ENCODE data around the gene CGB2.
"Not testable (repeated sequence)": the region's sequence is repeated elsewhere in the genome, so short reads cannot be mapped to it uniquely, and the experiment has no call there.

Gene CGB2

DNA sequence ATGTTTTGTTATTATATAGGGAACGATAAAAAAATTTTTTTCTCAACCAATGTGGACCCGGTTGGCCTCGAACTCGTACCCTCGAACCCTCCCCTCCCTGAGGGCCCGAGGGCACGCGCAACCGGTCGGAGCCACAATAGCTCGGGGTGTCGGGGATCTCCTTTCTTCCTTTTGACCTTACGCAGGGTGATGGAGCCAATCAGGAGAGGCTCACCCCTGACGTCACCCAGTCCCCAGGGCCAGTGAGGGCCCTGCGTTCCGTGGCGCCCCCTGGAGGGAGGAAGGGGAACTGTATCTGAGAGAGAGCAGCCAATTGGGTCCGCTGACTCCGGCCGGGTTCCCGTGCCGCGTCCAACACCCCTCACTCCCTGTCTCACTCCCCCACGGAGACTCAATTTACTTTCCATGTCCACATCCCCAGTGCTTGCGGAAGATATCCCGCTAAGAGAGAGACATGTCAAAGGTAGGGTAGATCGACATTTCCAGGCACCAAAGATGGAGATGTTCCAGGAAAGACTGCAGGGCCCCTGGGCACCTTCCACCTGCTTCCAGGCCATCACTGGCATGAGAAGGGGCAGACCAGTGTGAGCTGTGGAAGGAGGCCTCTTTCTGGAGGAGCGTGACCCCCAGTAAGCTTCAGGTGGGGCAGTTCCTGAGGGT is at the start of gene CGB2:
CGB2 (plus strand) TSS at position 249 of the 660 bp plus-strand sequence; CDS start at position 455, 206 bp downstream.
- not testable (repeated sequence) for H3K27ac ChIP-seq

DNA sequence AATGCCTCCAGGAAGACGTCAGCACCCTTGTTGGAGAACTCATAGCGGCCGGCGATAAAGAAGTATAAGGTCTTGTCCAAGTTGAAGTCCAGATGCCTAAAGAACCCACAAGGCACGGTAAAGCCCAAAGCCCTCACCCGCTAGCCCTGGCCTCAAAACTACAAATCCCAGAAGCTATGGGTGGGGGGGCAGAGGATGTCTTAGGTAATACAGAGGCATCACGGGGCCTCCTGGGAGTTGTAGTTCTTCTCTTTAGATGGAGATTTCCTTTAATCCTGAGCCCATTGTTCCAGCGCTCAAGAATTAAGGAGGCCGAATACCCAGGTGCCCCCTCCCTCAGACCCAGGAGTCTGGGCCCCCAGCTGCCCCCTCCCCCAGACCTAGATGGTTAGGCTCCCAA is 49.4 kb upstream of the CGB2 start:
- no peak overlapping the region for H3K27ac ChIP-seq
- TF ChIP-seq, protein P1, sequence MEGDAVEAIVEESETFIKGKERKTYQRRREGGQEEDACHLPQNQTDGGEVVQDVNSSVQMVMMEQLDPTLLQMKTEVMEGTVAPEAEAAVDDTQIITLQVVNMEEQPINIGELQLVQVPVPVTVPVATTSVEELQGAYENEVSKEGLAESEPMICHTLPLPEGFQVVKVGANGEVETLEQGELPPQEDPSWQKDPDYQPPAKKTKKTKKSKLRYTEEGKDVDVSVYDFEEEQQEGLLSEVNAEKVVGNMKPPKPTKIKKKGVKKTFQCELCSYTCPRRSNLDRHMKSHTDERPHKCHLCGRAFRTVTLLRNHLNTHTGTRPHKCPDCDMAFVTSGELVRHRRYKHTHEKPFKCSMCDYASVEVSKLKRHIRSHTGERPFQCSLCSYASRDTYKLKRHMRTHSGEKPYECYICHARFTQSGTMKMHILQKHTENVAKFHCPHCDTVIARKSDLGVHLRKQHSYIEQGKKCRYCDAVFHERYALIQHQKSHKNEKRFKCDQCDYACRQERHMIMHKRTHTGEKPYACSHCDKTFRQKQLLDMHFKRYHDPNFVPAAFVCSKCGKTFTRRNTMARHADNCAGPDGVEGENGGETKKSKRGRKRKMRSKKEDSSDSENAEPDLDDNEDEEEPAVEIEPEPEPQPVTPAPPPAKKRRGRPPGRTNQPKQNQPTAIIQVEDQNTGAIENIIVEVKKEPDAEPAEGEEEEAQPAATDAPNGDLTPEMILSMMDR (conservative IDR thresholded peaks at IDR 0.05) = no peak

DNA sequence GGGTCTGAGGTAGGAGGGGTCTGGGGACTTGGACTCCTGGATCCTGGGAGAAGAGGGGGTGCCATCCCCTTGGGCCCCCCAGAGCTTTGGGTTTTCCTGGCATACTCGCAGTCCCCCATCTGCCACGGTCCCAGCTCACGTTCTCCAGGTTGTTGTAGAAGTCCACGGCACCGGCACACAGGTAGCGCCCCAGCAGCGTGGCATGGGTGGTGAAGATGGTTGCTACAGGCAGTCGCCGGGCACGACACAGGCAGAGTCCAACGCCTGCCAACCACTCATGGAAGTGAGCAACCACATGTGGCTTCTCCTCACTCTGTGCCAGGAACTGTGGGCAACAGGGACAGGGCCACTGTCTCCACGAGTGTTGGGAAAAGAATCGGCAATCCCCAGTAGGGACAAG is 46.0 kb upstream of the CGB2 start:
- H3K27ac ChIP-seq = no peak overlapping the region
- TF ChIP-seq, protein P1 (conservative IDR thresholded peaks at IDR 0.05) = no peak

DNA sequence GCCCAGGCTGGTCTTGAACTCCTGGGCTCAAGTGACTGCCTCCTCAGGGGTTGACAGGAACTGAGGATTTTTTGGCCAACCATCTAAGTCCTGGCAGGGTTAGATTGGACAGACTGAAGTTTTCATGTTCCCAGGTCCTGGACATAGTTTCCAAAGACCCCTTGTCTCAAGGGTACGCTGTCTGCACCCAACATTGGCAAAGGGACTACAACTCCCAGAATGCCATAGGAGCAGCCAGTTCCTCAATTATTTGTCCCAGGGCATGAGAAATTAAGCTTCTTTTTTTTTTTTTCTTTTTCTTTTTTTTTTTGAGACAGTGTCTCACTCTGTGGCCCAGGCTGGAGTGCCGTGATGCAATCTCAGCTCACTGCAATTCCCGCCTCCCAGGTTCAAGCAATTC is 45.5 kb upstream of the CGB2 start:
- TF ChIP-seq, protein P1 (conservative IDR thresholded peaks at IDR 0.05) = no peak
- H3K27ac ChIP-seq = no peak overlapping the region

DNA sequence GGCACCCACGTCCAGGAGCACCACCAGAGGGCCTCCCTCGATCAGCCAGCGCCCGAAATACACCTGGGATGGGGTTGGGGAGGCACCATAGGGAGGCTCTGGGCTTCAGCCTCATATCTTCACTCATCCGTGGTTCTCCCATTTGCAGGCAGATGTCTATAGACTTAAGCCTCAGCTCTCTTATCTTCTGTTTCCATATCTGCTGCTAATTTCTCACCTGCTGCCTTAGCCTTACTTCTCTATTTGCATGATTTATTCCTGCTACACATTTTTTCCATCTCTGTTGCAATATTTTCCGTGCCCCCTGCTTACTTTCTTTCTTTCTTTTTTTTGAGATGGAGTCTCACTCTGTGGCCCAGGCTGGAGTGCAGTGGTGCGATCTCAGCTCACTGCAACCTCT is 44.4 kb upstream of the CGB2 start:
- H3K27ac ChIP-seq = no peak overlapping the region
- TF ChIP-seq, protein P1 (conservative IDR thresholded peaks at IDR 0.05) = no peak; the same call in 1 of the 2 replicates

DNA sequence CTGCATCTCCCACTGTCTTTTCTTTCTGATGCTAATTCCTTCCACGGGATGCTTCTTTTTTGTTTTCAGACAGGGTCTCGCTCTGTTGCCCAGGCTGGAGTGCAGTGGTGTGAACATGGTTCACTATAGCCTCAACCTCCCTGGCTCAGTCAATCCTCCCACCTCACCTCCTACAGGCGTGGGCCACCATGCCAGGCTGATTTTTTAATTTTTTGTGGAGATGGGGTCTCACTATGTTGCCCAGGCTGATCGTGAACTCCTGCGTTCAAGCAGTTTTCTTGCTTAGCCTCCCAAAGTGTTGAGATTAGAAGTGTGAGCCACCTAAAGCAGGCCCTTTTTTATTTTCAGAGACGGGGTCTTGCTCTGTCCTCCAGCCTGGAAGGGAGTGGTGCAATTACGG is 43.4 kb upstream of the CGB2 start:
- H3K27ac ChIP-seq = no peak overlapping the region
- TF ChIP-seq, protein P1 (conservative IDR thresholded peaks at IDR 0.05) = no peak

DNA sequence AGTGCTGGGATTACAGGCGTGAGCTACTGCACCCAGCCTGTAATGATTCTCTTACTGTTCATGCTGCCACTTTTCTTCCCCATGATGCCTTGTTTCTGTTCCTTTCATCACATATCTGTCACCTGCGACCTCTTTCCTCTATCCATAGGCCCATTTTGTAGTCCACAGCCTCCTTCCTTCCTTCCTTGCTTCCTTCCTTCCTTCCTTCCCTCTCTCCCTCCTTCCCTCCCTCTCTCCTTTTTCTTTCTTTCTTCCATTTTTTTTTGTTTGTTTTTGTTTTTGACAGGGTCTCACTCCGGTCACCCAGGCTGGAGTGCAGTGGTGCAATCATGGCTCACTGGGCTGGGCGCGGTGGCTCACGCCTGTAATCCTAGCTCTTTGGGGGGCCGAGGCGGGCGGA is 42.8 kb upstream of the CGB2 start:
- H3K27ac ChIP-seq = no peak overlapping the region
- TF ChIP-seq, protein P1 (conservative IDR thresholded peaks at IDR 0.05) = no peak

DNA sequence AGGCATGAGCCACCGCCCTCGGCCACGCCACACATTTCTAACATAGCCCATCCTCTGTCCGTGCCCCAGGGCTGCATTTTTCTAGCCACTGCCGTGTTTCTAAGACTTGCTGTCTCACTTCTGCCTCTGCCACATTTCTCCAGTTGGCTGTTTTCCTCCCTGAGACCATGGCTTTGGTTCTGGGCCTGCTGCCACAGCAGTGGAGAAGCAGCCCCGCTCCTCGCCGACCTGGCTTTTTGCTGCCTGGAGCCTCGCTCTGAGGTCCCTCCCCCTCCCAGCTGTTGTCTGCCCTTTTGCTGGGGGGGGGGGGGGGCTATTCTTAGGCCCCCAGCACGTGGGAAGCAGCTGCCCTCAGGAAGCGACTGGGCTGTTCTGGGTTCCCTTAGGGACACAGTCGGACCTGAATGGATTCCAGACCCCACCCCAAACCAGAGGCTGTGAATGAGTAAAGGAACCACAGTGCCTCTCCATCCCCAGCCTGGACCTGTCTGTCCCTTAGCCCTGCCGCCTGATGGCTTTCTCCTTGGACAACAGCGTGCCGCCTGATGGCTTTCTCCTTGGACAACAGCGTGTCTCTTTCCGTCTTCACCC is 41.9 kb upstream of the CGB2 start:
- 0 out of 2 replicates have a peak overlapping the region, but pooled peaks have one; percentile 91 for H3K27ac ChIP-seq
- TF ChIP-seq, protein P1 (conservative IDR thresholded peaks at IDR 0.05) = no peak

Measured in VCaP (cell line).